ENCODE measurements around the gene IGF2R.

The IGF2R gene

GRCh38 chr6:159974932-159975331 lies 6.0 kb downstream of the IGF2R start:
- in situ Hi-C loops (cut with MboI; ENCODE audit: low sequenced_read_pairs) = no loop called here

DNA sequence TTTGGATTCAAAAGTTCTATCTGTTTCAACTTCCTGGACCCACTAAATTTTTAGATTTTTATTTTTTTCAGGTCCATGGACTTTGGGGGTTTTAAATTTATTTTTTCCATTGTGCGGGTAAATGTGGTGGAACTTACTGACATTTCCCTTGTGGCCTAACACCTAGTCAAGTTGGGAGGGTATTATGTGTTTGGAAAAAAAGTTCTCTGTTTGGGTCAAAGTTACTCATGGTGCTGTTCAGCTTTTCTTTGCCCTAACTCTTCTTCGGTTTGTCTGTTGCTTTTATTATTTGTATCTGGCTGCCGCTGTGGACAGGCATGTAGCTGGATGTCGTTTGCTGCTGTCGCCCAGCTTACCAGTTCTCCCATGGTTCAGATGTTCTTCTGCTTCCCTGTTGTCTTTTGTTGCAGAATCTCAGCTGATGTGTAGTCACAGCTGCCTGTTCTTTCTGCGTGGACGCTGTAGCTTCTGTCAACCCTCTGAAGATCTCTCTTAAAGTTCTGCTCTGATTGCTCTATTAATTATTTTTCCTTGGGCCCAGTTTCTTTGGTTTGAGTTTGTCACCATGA lies 7.9 kb downstream of the IGF2R start:
- in situ Hi-C loops (cut with MboI; ENCODE audit: low sequenced_read_pairs) = no loop called here

GRCh38 chr6:159977255-159977903 lies 8.5 kb downstream of the IGF2R start:
- in situ Hi-C loops (cut with MboI; ENCODE audit: low sequenced_read_pairs) = no loop called here

- in situ Hi-C loops (cut with MboI; ENCODE audit: low sequenced_read_pairs) = no loop called here
These were observed 9.0 kb downstream of the IGF2R start for GRCh38 chr6:159977904-159978268.

DNA sequence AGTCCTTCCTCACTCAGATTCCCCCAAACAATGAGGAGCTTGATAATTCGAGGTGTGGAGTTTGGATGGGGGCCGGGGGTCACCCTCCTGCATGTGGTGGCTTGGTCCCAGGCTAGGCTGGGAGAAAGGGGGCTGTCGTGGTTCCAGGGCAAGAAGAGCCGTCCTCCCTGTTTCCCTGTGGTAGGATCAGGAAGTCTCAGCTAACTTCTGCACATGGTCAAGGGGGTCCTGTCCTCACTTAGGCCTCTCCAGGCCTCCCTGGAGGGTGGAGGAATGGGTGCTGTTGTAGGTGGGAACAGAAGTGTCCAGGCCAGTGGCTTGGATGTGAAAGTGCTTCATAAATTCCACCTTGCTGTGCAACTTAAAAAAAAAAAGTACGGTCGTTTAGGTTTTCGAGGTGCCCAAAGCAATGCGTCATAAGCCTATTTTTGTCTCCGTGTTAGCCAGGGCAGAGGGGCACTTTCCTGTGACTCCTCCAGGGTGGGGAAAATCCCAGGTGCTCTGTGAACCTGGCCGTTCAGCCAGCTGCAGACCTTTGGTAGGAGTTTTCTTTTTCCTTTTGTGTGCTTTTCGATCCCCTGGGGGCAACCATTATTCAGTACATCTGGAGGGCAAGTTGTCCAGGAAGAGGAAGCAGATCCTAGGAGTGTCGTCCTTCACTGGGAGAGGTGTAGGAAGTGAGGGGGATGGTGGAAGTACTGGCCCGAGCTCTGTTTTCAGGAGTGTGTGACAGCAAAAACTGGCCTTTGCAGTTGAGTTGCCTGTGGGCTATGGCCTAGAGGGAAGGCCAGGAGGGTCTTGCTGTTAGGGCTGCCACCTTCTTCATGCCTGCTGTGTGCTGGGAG lies 9.6 kb downstream of the IGF2R start:
- in situ Hi-C loops (cut with MboI; ENCODE audit: low sequenced_read_pairs) = no loop called here

DNA sequence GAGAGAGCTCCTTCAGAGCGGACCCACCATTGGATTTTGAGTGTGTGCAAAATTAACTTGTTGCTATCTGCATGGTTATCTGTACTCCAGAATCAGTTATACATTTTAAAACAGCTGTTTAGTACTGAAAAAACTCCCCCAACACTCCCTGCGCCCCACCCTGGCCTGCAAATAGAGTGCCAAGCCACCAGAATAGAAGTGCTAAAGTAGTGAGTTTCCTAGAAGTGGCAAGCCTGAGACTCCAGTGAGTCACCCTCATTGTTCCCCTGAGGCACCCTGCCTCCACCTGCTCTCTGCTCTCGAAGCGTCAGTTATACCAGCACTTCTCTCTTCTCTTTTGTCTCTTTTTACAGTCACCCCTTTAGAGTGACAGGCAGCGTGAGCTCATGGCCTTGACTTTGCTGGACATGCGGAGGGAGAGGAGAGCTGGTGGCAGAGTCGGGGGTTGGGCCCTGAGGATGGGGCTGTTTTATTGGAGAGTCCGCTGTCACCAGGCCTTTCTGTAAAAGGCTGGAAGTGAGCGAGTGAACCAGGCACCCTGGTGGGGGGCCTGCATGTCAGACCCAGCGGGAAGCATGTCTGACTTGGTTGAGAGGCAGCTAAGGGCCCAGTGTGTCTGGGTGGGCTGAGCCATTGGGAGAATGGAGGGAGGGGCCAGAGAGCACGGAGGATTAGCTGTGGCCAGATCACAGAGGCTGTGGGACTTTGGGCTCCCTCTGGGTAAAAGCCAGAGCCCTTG lies 10.4 kb downstream of the IGF2R start:
- in situ Hi-C loops (cut with MboI; ENCODE audit: low sequenced_read_pairs) = no loop called here

GRCh38 chr6:159980474-159980873 lies 11.6 kb downstream of the IGF2R start:
- in situ Hi-C loops (cut with MboI; ENCODE audit: low sequenced_read_pairs) = no loop called here

DNA sequence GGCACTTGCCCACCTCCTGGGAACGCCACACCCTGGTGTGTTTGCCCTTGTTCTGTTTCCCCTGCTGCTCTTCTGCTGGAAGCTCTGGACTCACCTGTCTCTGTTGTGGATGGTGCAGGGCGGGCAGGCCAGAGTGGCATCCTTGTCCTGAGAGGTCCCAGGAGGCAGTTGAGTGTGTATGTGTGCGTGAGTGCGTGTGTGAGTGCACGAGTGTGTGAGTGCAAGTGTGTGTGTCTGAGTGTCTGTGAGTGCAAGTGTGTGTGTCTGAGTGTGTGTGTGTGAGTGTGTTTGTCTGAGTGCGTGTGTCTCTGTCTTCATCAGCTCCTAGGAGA lies 12.2 kb downstream of the IGF2R start:
- in situ Hi-C loops (cut with MboI; ENCODE audit: low sequenced_read_pairs) = no loop called here

- in situ Hi-C loops (cut with MboI; ENCODE audit: low sequenced_read_pairs) = no loop called here
These were observed 12.7 kb downstream of the IGF2R start for GRCh38 chr6:159981403-159982245.

DNA sequence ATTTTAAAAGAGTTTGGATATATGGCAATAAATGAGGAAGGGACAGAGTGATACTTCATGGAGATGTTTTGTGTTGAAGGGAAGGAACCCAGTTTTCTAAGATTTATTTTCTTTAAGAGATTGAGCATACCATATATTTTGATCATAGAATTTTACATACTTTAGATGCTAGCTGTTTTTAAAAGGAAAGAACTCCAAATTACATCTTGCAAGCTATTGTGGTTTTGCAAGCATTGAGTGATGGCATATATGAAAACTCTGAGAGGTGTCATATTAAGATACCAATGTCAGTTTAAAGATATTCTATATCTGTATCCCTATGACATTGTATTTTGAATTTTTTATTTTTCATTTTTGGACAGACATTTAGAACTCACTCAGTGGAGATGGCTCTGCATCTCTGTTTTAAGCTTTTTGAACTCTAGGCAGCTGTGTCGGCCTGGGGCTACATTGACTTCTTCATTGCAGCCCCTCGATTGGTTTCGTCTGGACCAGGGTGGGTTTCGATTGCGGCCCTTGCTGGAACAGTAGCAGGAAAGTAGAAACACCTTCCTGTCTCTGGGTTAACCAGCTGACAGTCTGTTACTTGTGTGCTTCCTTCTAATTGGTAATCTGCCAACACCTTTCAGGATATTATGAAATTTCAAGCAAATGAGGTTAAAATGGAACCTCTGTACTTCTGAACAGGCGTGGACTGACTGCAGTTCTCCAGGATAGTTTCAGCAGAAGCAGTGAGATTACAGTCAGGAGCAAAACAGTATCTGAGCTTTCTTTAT lies 14.0 kb downstream of the IGF2R start:
- in situ Hi-C loops (cut with MboI; ENCODE audit: low sequenced_read_pairs) = no loop called here

DNA sequence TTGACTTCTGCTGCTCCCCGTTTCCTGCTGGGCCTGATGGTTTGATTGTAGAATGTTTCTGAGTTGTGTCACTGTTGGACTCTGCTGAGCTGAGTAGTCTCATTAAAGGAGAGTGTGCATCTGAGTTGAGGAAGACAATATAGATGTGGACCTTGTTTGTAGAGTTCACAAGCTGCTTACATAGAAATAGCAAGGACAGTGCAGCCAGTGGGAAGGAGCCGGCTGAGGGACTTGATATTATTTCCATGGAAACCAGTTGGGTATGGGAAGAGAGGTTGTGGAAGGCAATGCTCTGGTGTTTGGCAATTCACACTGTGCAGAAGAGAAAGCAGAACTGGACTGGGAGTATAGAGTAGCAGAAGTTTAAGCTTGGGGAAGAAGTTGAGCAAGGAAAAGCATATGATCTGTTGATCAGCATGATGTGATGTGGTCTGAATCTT lies 14.8 kb downstream of the IGF2R start:
- in situ Hi-C loops (cut with MboI; ENCODE audit: low sequenced_read_pairs) = no loop called here

GRCh38 chr6:159984268-159984786 lies 15.4 kb downstream of the IGF2R start:
- in situ Hi-C loops (cut with MboI; ENCODE audit: low sequenced_read_pairs) = no loop called here

GRCh38 chr6:159985296-159985945 lies 16.5 kb downstream of the IGF2R start:
- in situ Hi-C loops (cut with MboI; ENCODE audit: low sequenced_read_pairs) = no loop called here

DNA sequence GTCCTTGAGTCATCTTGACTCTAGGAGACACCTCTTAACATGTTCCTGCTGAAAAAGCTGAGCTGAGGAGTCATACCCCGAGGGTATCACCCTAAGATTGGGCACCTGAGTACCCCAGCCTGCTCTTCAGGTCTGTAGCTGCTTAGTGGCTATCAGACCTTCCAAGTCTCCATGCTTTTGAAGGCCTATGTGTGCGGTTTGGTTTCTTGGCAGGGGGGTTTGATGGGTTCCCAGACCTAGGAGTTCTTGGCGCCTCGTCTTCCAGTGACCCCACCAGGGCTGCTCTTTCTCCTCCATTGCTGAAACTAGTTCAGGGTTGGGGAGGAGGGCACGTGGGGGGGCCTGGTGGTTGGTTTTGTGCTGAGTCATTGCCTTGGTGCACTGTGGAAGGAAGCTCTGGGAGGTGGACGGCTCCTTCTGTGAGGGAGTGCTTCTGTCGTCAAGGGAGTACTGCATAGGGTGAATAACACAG lies 20.1 kb downstream of the IGF2R start:
- in situ Hi-C loops (cut with MboI; ENCODE audit: low sequenced_read_pairs) = no loop called here

DNA sequence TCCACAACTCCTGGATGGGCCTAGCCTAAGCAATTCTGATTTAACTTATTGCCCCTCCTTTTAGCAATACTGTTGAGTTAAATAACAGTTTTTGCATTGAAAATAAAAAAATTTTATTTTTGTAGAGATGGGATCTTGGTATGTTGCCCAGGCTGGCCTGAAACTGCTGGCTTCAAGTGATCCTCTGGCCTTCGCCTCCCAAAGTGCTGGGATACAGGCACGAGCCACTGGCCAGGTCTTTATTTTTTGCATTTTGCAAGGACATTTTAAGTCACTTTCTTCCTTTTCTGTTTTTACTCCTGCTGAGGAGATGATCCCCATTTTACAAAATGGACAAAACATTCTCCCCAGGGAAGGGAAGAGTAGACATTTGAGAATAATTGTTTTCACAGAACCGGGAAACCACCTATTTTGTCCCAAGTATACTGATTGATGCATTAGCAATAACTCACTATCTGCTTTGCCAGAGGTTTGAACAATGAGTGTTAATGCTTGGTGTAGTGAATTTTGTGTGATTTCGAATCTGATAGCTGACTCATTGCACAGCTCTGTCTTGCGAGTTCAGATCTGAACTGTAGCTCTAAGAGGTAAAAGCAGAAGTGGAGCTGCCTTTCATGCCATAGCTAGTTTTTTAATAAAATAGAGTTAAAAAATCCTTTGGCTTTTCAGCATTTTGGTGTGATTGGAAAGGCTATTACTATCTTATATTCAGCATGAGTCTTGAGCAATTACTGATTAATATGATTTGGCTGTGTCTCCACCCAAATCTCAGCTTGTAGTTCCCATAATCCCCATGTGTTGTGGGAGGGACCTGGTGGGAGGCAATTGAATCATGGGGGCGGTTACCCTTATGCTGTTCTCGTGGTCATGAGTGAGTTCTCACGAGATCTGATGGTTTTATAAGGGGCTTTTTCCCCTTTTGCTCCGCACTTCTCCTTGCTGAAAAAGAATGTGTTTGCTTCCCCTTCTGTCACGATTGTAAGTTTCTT lies 20.9 kb downstream of the IGF2R start:
- in situ Hi-C loops (cut with MboI; ENCODE audit: low sequenced_read_pairs) = no loop called here

DNA sequence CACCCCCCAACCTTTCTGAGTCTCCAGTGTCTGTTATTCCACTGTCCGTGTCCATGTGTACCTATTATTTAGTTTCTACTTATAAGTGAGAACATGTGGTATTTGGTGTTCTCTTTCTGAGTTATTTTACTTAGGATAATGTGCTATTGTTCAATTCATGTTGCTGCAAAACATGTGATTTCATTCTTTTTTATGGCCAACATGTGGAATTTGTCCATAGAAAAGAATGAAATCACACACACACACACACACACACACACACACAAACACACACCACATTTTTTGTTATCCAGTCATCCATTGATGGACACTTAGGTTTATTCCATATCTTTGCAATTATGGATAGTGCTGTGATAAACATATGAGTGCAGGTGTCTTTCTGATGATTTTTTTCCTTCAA lies 23.5 kb downstream of the IGF2R start:
- in situ Hi-C loops (cut with MboI; ENCODE audit: low sequenced_read_pairs) = no loop called here

DNA sequence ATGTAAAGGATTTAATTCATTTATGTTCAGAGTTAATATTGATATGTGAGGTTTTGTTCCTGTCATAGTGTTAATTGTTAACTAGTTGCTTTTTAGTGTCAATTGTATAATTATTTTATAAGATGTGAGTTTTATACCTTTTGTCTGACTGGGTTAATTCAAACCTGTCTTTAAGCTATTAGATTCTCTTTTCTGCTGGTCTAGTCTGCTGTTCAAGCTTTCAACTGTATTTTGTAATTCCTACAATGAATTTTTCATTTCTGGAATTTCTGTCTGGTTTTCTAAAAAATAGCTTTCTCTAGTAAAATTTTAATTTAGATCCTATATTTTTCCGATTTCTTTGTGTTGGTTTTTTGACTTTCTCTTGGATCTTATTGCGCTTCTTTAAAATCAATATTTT lies 26.5 kb downstream of the IGF2R start:
- in situ Hi-C loops (cut with MboI; ENCODE audit: low sequenced_read_pairs) = no loop called here

DNA sequence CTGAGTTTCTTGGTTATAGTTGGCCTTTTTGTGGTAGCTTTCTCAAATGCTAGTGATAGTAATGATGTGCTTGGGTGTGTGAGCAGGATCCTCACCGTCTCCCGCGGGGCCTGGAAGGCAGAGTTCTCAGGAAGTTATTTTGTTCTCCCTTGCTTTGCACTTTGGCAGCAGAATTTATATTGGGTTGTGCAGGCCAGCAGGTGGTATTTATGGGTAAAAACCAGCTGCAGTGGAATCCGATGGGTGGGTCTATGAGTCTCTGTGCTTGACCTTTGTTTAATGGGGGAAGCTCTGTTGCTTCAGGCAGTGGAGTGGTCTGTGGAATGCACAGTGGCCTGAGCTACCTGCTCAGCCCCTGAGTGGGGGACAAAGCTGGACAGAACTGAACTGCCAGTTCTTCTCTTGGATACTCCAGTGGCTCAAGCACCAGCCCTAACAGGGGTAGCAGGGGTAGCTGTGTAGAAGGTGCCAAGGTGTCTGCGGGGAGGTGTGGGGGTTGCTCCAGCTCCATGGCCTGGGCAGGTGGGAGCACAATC lies 27.3 kb downstream of the IGF2R start:
- in situ Hi-C loops (cut with MboI; ENCODE audit: low sequenced_read_pairs) = no loop called here

Data from hTERT RPE-1 (cell line).